Measurements from ENCODE around the gene TRPM2.

Gene TRPM2

DNA sequence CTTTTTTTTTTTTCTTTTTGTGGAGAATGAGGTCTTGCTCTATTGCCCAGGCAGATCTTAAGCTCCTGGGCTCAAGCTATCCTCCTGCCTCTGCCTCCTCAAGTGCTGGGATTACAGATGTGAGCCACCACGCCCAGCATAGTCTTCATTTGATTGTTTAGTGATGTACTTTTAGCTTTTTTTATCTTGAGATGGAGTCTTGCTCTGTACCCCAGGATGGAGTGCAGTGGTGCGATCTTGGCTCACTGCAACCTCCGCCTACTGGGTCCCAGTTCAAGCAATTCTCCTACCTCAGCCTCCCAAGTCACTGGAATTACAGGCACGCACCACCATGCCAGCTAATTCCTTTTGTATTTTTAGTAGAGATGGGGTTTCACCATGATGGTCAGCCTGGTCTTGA, 77.9 kb downstream of the TRPM2 start:
- peaks cover 5% of the 10 kb centered on the region; the same call in 1 of the 2 replicates for H3K9me3 ChIP-seq (ENCODE audit: control insufficient read depth, insufficient read depth, low read depth, low read length)
- peaks cover 4% of the 10 kb centered on the region; the same call in 1 of the 2 replicates for H3K4me1 ChIP-seq (ENCODE audit: control insufficient read depth, insufficient read depth, low read length)
- H3K27ac ChIP-seq (ENCODE audit: low read depth, low read length): no peak overlapping the region
- H3K4me3 ChIP-seq (ENCODE audit: low read depth, low read length): no peak overlapping the region
- H3K36me3 ChIP-seq (ENCODE audit: control insufficient read depth, insufficient read depth, low read length): no peaks in the 10 kb centered on the region
- H3K9ac ChIP-seq (ENCODE audit: low read length): no peak overlapping the region
- no peaks in the 10 kb centered on the region for H3K27me3 ChIP-seq (ENCODE audit: control insufficient read depth, insufficient read depth, low read length)

- Histone ChIP-seq H3K9me3 (ENCODE audit: control insufficient read depth, insufficient read depth, low read depth, low read length) (peaks cover 5% of the 10 kb centered on the region; the same call in 1 of the 2 replicates), H3K4me3 (ENCODE audit: low read depth, low read length) (no peak overlapping the region), H3K4me1 (ENCODE audit: control insufficient read depth, insufficient read depth, low read length) (0 out of 2 replicates have a peak, but pooled peaks cover under 1% of the 10 kb centered on the region), H3K27me3 (ENCODE audit: control insufficient read depth, insufficient read depth, low read length) (no peaks in the 10 kb centered on the region), H3K9ac (ENCODE audit: low read length) (no peak overlapping the region), H3K27ac (ENCODE audit: low read depth, low read length) (no peak overlapping the region), H3K36me3 (ENCODE audit: control insufficient read depth, insufficient read depth, low read length) (no peaks in the 10 kb centered on the region)
Measured at GRCh38 chr21:44432841-44433790, 79.7 kb downstream of the TRPM2 start.

GRCh38 chr21:44433791-44434567, 80.6 kb downstream of the TRPM2 start:
- no peaks in the 10 kb centered on the region for H3K36me3 ChIP-seq (ENCODE audit: control insufficient read depth, insufficient read depth, low read length)
- no peak overlapping the region for H3K4me3 ChIP-seq (ENCODE audit: low read depth, low read length)
- H3K4me1 ChIP-seq (ENCODE audit: control insufficient read depth, insufficient read depth, low read length): no peaks in the 10 kb centered on the region
- peaks cover 5% of the 10 kb centered on the region; the same call in 1 of the 2 replicates for H3K9me3 ChIP-seq (ENCODE audit: control insufficient read depth, insufficient read depth, low read depth, low read length)
- H3K9ac ChIP-seq (ENCODE audit: low read length): no peak overlapping the region
- H3K27me3 ChIP-seq (ENCODE audit: control insufficient read depth, insufficient read depth, low read length): no peaks in the 10 kb centered on the region
- no peak overlapping the region for H3K27ac ChIP-seq (ENCODE audit: low read depth, low read length)

GRCh38 chr21:44434568-44434925, 81.1 kb downstream of the TRPM2 start:
- Histone ChIP-seq H3K9me3 (ENCODE audit: control insufficient read depth, insufficient read depth, low read depth, low read length) (peaks cover 5% of the 10 kb centered on the region; the same call in 1 of the 2 replicates), H3K4me3 (ENCODE audit: low read depth, low read length) (no peak overlapping the region), H3K4me1 (ENCODE audit: control insufficient read depth, insufficient read depth, low read length) (no peaks in the 10 kb centered on the region), H3K27ac (ENCODE audit: low read depth, low read length) (no peak overlapping the region), H3K36me3 (ENCODE audit: control insufficient read depth, insufficient read depth, low read length) (no peaks in the 10 kb centered on the region), H3K9ac (ENCODE audit: low read length) (no peak overlapping the region), H3K27me3 (ENCODE audit: control insufficient read depth, insufficient read depth, low read length) (no peaks in the 10 kb centered on the region)

GRCh38 chr21:44434936-44435635, 81.7 kb downstream of the TRPM2 start:
- Histone ChIP-seq H3K9me3 (ENCODE audit: control insufficient read depth, insufficient read depth, low read depth, low read length) (no peaks in the 10 kb centered on the region; the same call in 1 of the 2 replicates), H3K36me3 (ENCODE audit: control insufficient read depth, insufficient read depth, low read length) (no peaks in the 10 kb centered on the region), H3K27me3 (ENCODE audit: control insufficient read depth, insufficient read depth, low read length) (no peaks in the 10 kb centered on the region), H3K27ac (ENCODE audit: low read depth, low read length) (no peak overlapping the region), H3K4me3 (ENCODE audit: low read depth, low read length) (no peak overlapping the region), H3K9ac (ENCODE audit: low read length) (no peak overlapping the region), H3K4me1 (ENCODE audit: control insufficient read depth, insufficient read depth, low read length) (no peaks in the 10 kb centered on the region)

- H3K4me1 ChIP-seq (ENCODE audit: control insufficient read depth, insufficient read depth, low read length): no peaks in the 10 kb centered on the region
- no peak overlapping the region for H3K4me3 ChIP-seq (ENCODE audit: low read depth, low read length)
- H3K36me3 ChIP-seq (ENCODE audit: control insufficient read depth, insufficient read depth, low read length): no peaks in the 10 kb centered on the region
- no peak overlapping the region for H3K27ac ChIP-seq (ENCODE audit: low read depth, low read length)
- H3K9ac ChIP-seq (ENCODE audit: low read length): no peak overlapping the region
- H3K27me3 ChIP-seq (ENCODE audit: control insufficient read depth, insufficient read depth, low read length): no peaks in the 10 kb centered on the region
- H3K9me3 ChIP-seq (ENCODE audit: control insufficient read depth, insufficient read depth, low read depth, low read length): no peaks in the 10 kb centered on the region
Measured at GRCh38 chr21:44436111-44436611, 82.7 kb downstream of the TRPM2 start.

GRCh38 chr21:44436958-44437357, 83.5 kb downstream of the TRPM2 start:
- H3K4me1 ChIP-seq (ENCODE audit: control insufficient read depth, insufficient read depth, low read length): no peaks in the 10 kb centered on the region
- no peaks in the 10 kb centered on the region for H3K36me3 ChIP-seq (ENCODE audit: control insufficient read depth, insufficient read depth, low read length)
- no peak overlapping the region for H3K9ac ChIP-seq (ENCODE audit: low read length)
- no peak overlapping the region for H3K27ac ChIP-seq (ENCODE audit: low read depth, low read length)
- H3K9me3 ChIP-seq (ENCODE audit: control insufficient read depth, insufficient read depth, low read depth, low read length): no peaks in the 10 kb centered on the region
- no peak overlapping the region for H3K4me3 ChIP-seq (ENCODE audit: low read depth, low read length)
- H3K27me3 ChIP-seq (ENCODE audit: control insufficient read depth, insufficient read depth, low read length): no peaks in the 10 kb centered on the region

GRCh38 chr21:44437371-44437695, 83.9 kb downstream of the TRPM2 start:
- Histone ChIP-seq H3K27ac (ENCODE audit: low read depth, low read length) (no peak overlapping the region), H3K36me3 (ENCODE audit: control insufficient read depth, insufficient read depth, low read length) (no peaks in the 10 kb centered on the region), H3K4me1 (ENCODE audit: control insufficient read depth, insufficient read depth, low read length) (no peaks in the 10 kb centered on the region), H3K9me3 (ENCODE audit: control insufficient read depth, insufficient read depth, low read depth, low read length) (no peaks in the 10 kb centered on the region), H3K9ac (ENCODE audit: low read length) (no peak overlapping the region), H3K27me3 (ENCODE audit: control insufficient read depth, insufficient read depth, low read length) (no peaks in the 10 kb centered on the region), H3K4me3 (ENCODE audit: low read depth, low read length) (no peak overlapping the region)

DNA sequence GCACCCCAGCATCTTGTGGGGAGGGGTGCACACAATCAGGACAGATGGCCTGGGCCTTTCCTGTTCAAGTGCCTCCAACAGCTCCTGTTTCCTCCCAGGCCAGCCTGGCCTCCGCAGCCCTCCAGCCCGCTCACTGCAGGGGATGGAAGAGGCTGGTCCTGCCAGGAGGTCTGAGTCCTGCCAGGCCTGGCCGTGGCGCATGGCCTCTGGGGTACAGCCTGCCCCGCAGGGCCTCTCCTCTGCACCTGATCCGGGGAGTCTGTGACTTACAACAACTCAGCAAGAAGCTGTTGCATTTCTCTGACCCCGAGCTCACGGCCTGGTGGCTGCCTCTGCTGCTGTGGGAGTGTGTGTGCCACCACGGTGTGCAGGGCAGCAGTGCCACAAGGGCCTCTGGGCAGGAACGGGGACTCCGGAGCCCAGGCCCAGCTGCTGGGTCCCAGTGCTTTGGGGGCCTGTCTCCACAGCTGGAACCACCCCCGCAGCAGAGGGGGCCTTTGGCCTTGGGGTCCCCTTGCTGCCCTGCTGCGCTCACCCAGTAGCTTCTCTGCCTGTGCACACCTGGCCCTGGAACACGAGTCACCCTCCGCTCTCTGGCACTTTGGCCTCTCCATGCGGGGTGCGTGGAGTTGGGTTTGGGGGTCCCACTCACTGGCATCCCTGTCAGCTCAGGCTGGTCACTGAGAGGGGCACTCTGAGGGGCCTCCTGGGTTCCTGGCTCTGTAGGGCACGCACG, 84.4 kb downstream of the TRPM2 start:
- H3K9me3 ChIP-seq (ENCODE audit: control insufficient read depth, insufficient read depth, low read depth, low read length): no peaks in the 10 kb centered on the region
- no peaks in the 10 kb centered on the region for H3K36me3 ChIP-seq (ENCODE audit: control insufficient read depth, insufficient read depth, low read length)
- no peaks in the 10 kb centered on the region for H3K27me3 ChIP-seq (ENCODE audit: control insufficient read depth, insufficient read depth, low read length)
- H3K4me1 ChIP-seq (ENCODE audit: control insufficient read depth, insufficient read depth, low read length): no peaks in the 10 kb centered on the region
- H3K4me3 ChIP-seq (ENCODE audit: low read depth, low read length): no peak overlapping the region
- no peak overlapping the region for H3K9ac ChIP-seq (ENCODE audit: low read length)
- no peak overlapping the region for H3K27ac ChIP-seq (ENCODE audit: low read depth, low read length)

GRCh38 chr21:44438531-44439210, 85.2 kb downstream of the TRPM2 start:
- Histone ChIP-seq H3K9me3 (ENCODE audit: control insufficient read depth, insufficient read depth, low read depth, low read length) (no peaks in the 10 kb centered on the region), H3K4me1 (ENCODE audit: control insufficient read depth, insufficient read depth, low read length) (no peaks in the 10 kb centered on the region), H3K27ac (ENCODE audit: low read depth, low read length) (no peak overlapping the region), H3K9ac (ENCODE audit: low read length) (no peak overlapping the region), H3K27me3 (ENCODE audit: control insufficient read depth, insufficient read depth, low read length) (no peaks in the 10 kb centered on the region), H3K36me3 (ENCODE audit: control insufficient read depth, insufficient read depth, low read length) (no peaks in the 10 kb centered on the region), H3K4me3 (ENCODE audit: low read depth, low read length) (no peak overlapping the region)

All from HUES6 (cell line).